Measurements from ENCODE around the gene GUCY1A2.

DNA sequence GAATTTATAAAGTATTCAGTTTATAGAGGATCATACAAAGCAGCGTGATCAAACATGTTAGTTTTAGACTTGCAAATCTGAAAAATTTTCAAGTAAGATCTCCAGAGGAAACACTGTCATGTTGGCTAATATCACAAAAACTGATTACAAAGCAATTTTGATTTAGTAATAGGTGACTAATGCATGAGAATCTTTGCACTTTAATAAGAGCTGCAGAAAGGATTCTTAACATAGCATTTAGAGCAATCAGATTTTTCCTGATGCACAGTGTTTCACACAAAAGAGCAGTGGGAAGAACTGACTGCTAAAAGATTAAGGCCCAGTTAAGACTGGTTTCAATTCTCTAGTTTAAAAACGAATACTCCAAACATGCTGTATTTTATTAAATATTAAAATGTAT is 321.2 kb downstream of the GUCY1A2 start:
- TF ChIP-seq, protein P1, sequence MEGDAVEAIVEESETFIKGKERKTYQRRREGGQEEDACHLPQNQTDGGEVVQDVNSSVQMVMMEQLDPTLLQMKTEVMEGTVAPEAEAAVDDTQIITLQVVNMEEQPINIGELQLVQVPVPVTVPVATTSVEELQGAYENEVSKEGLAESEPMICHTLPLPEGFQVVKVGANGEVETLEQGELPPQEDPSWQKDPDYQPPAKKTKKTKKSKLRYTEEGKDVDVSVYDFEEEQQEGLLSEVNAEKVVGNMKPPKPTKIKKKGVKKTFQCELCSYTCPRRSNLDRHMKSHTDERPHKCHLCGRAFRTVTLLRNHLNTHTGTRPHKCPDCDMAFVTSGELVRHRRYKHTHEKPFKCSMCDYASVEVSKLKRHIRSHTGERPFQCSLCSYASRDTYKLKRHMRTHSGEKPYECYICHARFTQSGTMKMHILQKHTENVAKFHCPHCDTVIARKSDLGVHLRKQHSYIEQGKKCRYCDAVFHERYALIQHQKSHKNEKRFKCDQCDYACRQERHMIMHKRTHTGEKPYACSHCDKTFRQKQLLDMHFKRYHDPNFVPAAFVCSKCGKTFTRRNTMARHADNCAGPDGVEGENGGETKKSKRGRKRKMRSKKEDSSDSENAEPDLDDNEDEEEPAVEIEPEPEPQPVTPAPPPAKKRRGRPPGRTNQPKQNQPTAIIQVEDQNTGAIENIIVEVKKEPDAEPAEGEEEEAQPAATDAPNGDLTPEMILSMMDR (IDR thresholded peaks at IDR 0.05) = no peak
- TF ChIP-seq POLR2A (IDR thresholded peaks at IDR 0.05) = no peak
